Adrenal gland (tissue), 5 donors: ENCODE results near the gene PDE9A.

Experiments used
- CTCF ChIP-seq, 6 experiments: fragments of 450-650 bp in 4 of 6; fragments of 200-600 bp in 2 of 6; sonication (generic) in 1 of 6; IDR thresholded peaks; 1 replicate in 5 of 6; 2 replicates in 1 of 6; pipeline versions ENCODE4 v1.5.1 to v1.8.0; 2016 to 2021; ENCODE audit warnings: antibody characterized with exemption in 6 of 6, mild to moderate bottlenecking in 2 of 6, moderate library complexity in 1 of 6
- POLR2A ChIP-seq, 2 donors: fragments of 450-650 bp; IDR thresholded peaks; one replicate each; pipeline ENCODE4 v1.6.1; 2017; ENCODE audit warnings: antibody characterized with exemption in 2 of 2, mild to moderate bottlenecking in 2 of 2, moderate library complexity in 1 of 2
- donor health status: DM: no; HTN: no; CAD: no.

- no peak for TF ChIP-seq CTCF (IDR thresholded peaks at IDR 0.05)
- TF ChIP-seq POLR2A (IDR thresholded peaks at IDR 0.05) = no peak
These were observed 69.5 kb downstream of the PDE9A start for GRCh38 chr21:42722808-42723473.
